SK-N-SH treated with all-trans-retinoic acid at 6 μM for 48 hours (cell line): ENCODE results near the gene R3HDM2.
"Not testable (repeated sequence)": the region's sequence is repeated elsewhere in the genome, so short reads cannot be mapped to it uniquely, and the experiment has no call there.

Experiments
- ATAC-seq: fragments of 200-7000 bp; cut with Tn5 transposase; 3 replicates; pipeline ENCODE4 v1.9.1; 2020; ENCODE audit warnings: mild to moderate bottlenecking, moderate library complexity
- ARNTL ChIP-seq: fragments of 450-650 bp; formaldehyde crosslinking; IDR thresholded peaks from 2 replicates; pipeline ENCODE4 v1.5.0; 2020; ENCODE audit warnings: low read depth, mild to moderate bottlenecking, moderate library complexity, borderline replicate concordance
- BACH2 ChIP-seq: fragments of 250-450 bp; sonication (Bioruptor Pico); IDR thresholded peaks from 2 replicates; pipeline ENCODE4 v1.9.0; 2021; ENCODE audit warnings: mild to moderate bottlenecking, borderline replicate concordance
- CREB5 ChIP-seq: fragments of 250-450 bp; sonication (Bioruptor Pico); IDR thresholded peaks from 2 replicates; pipeline ENCODE4 v1.5.1; 2020; ENCODE audit warnings: low read depth, mild to moderate bottlenecking, moderate library complexity
- CSDC2 ChIP-seq: fragments of 250-450 bp; sonication (Bioruptor Pico); IDR thresholded peaks from 2 replicates; pipeline ENCODE4 v1.5.0; 2020; ENCODE audit warnings: mild to moderate bottlenecking, moderate library complexity
- CSRNP3 ChIP-seq: fragments of 250-450 bp; sonication (Bioruptor Pico); IDR thresholded peaks from 2 replicates; pipeline ENCODE4 v1.5.1; 2021; ENCODE audit warnings: mild to moderate bottlenecking, moderate library complexity
- ESRRG ChIP-seq: fragments of 250-450 bp; sonication (Bioruptor Pico); IDR thresholded peaks from 2 replicates; pipeline ENCODE4 v1.6.1; 2021; ENCODE audit warnings: mild to moderate bottlenecking
- ISL1 ChIP-seq: fragments of 250-450 bp; sonication (Bioruptor Pico); IDR thresholded peaks from 2 replicates; pipeline ENCODE4 v2.1.2; 2022; ENCODE audit warnings: mild to moderate bottlenecking, moderate library complexity
- OSR1 ChIP-seq: fragments of 250-450 bp; sonication (Bioruptor Pico); IDR thresholded peaks from 2 replicates; pipeline ENCODE4 v1.8.0; 2022; ENCODE audit warnings: moderate library complexity, mild to moderate bottlenecking, inconsistent platforms
- POU6F1 ChIP-seq: fragments of 250-450 bp; sonication (Bioruptor Pico); IDR thresholded peaks from 2 replicates; pipeline ENCODE4 v1.8.0; 2021; ENCODE audit warnings: low read depth, mild to moderate bottlenecking, moderate library complexity, borderline replicate concordance
- PPARA ChIP-seq: fragments of 250-450 bp; sonication (Bioruptor Pico); IDR thresholded peaks from 2 replicates; pipeline ENCODE4 v1.5.0; 2020; ENCODE audit warnings: mild to moderate bottlenecking, borderline replicate concordance
- RARB ChIP-seq: fragments of 250-450 bp; sonication (Bioruptor Pico); IDR thresholded peaks from 2 replicates; pipeline ENCODE4 v1.8.0; 2021; ENCODE audit warnings: mild to moderate bottlenecking, moderate library complexity
- SNAI2 ChIP-seq: fragments of 250-450 bp; sonication (Bioruptor Pico); IDR thresholded peaks from 2 replicates; pipeline ENCODE4 v1.5.0; 2020; ENCODE audit warnings: mild to moderate bottlenecking, moderate library complexity
- TCF4 ChIP-seq: fragments of 250-450 bp; sonication (Bioruptor Pico); IDR thresholded peaks from 2 replicates; pipeline ENCODE4 v1.8.0; 2021; ENCODE audit warnings: mild to moderate bottlenecking, moderate library complexity, borderline replicate concordance
- TOX ChIP-seq: fragments of 250-450 bp; sonication (Bioruptor Pico); IDR thresholded peaks from 2 replicates; pipeline ENCODE4 v1.8.0; 2021; ENCODE audit warnings: mild to moderate bottlenecking, moderate library complexity, borderline replicate concordance
- TSHZ2 ChIP-seq: fragments of 250-450 bp; sonication (Bioruptor Pico); IDR thresholded peaks from 2 replicates; pipeline ENCODE4 v1.5.0; 2020; ENCODE audit warnings: mild to moderate bottlenecking, moderate library complexity
- ZC3H10 ChIP-seq: fragments of 250-450 bp; sonication (Bioruptor Pico); IDR thresholded peaks from 2 replicates; pipeline ENCODE4 v1.5.1; 2021; ENCODE audit warnings: mild to moderate bottlenecking, moderate library complexity
- ZFP3 ChIP-seq: fragments of 250-450 bp; sonication (Bioruptor Pico); IDR thresholded peaks from 2 replicates; pipeline ENCODE4 v1.5.0; 2020; ENCODE audit warnings: mild to moderate bottlenecking, moderate library complexity
- ZFP30 ChIP-seq: fragments of 450-650 bp; formaldehyde crosslinking; IDR thresholded peaks from 2 replicates; pipeline ENCODE4 v1.5.0; 2022; ENCODE audit warnings: mild to moderate bottlenecking, moderate library complexity
- ZNF70 ChIP-seq: fragments of 450-650 bp; formaldehyde crosslinking; IDR thresholded peaks from 2 replicates; pipeline ENCODE4 v1.5.0; 2020; ENCODE audit warnings: mild to moderate bottlenecking, moderate library complexity
- ZNF8 ChIP-seq: fragments of 450-650 bp; formaldehyde crosslinking; IDR thresholded peaks from 2 replicates; pipeline ENCODE4 v1.5.0; 2020; ENCODE audit warnings: mild to moderate bottlenecking, moderate library complexity

The R3HDM2 gene

GRCh38 chr12:57276233-57276632, 154.6 kb downstream of the R3HDM2 start:
- ATAC-seq, result not testable (repeated sequence)
- TF ChIP-seq ZNF8 (CRISPR knock-in tag), result peak; percentile 89
- TF ChIP-seq, all 23 proteins: peak for 1; not testable (repeated sequence) for 22

GRCh38 chr12:57273516-57273915, 157.3 kb downstream of the R3HDM2 start:
- TF ChIP-seq OSR1 (CRISPR knock-in tag) (no peak), ZFP30 (CRISPR knock-in tag) (no peak), TSHZ2 (CRISPR knock-in tag) (no peak), ZNF70 (CRISPR knock-in tag) (no peak), ZNF8 (CRISPR knock-in tag) (no peak), SNAI2 (no peak), PPARA (CRISPR knock-in tag) (no peak), CSRNP3 (CRISPR knock-in tag) (no peak), TCF4 (CRISPR knock-in tag) (no peak), ARNTL (no peak), CREB5 (CRISPR knock-in tag) (no peak), CSDC2 (CRISPR knock-in tag) (no peak), ISL1 (no peak), TOX (CRISPR knock-in tag) (no peak), POU6F1 (CRISPR knock-in tag) (no peak), ESRRG (CRISPR knock-in tag) (no peak)
- ATAC-seq, result no peak

- peak; percentile 75 for ATAC-seq
- TF ChIP-seq CSRNP3 (CRISPR knock-in tag) (no peak), ARNTL (no peak), PPARA (CRISPR knock-in tag) (no peak), ZFP30 (CRISPR knock-in tag) (no peak), POU6F1 (CRISPR knock-in tag) (no peak), ZC3H10 (CRISPR knock-in tag) (no peak), BACH2 (CRISPR knock-in tag) (no peak), CSDC2 (CRISPR knock-in tag) (no peak), ZNF70 (CRISPR knock-in tag) (no peak), OSR1 (CRISPR knock-in tag) (no peak), ZNF8 (CRISPR knock-in tag) (no peak), CREB5 (CRISPR knock-in tag) (no peak), RARB (CRISPR knock-in tag) (no peak), ZFP3 (no peak)
Observed at GRCh38 chr12:57272337-57273151, 158.3 kb downstream of the R3HDM2 start.
